ENCODE measurements around the gene KSR1.

KSR1 gene

DNA sequence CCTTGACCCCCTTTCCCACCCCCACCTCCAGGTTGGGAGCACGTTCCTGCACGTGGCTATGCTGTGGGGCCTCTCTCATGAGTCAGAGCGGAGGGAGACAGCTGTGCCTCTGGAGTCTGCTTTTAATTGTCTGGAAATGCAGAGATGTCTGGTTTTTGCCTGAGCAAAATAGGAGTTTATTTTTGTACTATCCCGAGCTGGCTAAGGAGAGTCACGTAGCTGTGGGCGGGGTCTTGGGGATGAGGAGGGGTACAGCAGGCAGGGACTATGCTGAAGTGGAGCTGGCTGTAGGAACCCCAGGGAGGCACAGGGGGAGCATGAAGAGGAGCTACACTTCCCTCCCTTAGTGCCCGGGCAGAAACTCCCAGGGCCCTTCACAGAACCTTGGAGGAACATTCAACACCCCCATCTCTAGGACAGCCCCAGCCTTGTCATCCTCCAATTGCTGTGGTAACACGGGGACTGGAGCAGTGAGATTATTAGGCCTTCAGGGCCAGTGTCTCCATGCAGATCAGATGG is 130.0 kb downstream of the KSR1 start:
- TF ChIP-seq ZBTB7A (IDR thresholded peaks at IDR 0.05; ENCODE audit: low read depth) (no peak), TCF12 (IDR thresholded peaks at IDR 0.05; ENCODE audit: low read depth) (no peak), CREB1 (IDR thresholded peaks at IDR 0.05; ENCODE audit: low read depth) (no peak), RAD21 (IDR thresholded peaks at IDR 0.05; ENCODE audit: low read depth) (no peak), TAF1 (IDR thresholded peaks at IDR 0.05; ENCODE audit: low read depth) (no peak), EGR1 (IDR thresholded peaks at IDR 0.05) (no peak), FOXM1 (IDR thresholded peaks at IDR 0.05; ENCODE audit: borderline replicate concordance, low read depth) (no peak)
- TF ChIP-seq, protein P1, sequence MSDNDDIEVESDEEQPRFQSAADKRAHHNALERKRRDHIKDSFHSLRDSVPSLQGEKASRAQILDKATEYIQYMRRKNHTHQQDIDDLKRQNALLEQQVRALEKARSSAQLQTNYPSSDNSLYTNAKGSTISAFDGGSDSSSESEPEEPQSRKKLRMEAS (IDR thresholded peaks at IDR 0.05): no peak

DNA sequence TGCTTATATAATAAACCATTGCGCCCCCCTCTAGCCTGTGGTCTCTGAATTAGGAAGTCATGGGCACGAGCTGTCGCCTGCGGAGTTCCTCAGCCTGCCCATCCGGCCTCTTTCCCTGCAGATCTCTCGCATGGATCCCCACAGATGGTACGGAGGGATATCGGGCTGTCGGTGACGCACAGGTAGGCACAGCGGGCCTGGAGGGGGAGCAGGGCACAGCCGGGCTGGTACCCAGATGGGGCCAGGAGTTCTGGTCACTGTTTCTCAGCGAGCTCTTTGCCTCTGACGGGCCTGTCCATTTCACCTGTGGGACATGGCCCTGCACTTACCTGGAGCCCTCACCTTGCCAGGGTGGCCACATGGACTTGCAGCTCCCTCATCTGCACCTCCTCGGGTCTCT is 132.1 kb downstream of the KSR1 start:
- TF ChIP-seq TAF1 (IDR thresholded peaks at IDR 0.05; ENCODE audit: low read depth) (no peak), TEAD4 (IDR thresholded peaks at IDR 0.05) (no peak), CEBPB (IDR thresholded peaks at IDR 0.05) (no peak), EGR1 (IDR thresholded peaks at IDR 0.05) (no peak), CREB1 (IDR thresholded peaks at IDR 0.05; ENCODE audit: low read depth) (no peak)
- TF ChIP-seq, protein P2, sequence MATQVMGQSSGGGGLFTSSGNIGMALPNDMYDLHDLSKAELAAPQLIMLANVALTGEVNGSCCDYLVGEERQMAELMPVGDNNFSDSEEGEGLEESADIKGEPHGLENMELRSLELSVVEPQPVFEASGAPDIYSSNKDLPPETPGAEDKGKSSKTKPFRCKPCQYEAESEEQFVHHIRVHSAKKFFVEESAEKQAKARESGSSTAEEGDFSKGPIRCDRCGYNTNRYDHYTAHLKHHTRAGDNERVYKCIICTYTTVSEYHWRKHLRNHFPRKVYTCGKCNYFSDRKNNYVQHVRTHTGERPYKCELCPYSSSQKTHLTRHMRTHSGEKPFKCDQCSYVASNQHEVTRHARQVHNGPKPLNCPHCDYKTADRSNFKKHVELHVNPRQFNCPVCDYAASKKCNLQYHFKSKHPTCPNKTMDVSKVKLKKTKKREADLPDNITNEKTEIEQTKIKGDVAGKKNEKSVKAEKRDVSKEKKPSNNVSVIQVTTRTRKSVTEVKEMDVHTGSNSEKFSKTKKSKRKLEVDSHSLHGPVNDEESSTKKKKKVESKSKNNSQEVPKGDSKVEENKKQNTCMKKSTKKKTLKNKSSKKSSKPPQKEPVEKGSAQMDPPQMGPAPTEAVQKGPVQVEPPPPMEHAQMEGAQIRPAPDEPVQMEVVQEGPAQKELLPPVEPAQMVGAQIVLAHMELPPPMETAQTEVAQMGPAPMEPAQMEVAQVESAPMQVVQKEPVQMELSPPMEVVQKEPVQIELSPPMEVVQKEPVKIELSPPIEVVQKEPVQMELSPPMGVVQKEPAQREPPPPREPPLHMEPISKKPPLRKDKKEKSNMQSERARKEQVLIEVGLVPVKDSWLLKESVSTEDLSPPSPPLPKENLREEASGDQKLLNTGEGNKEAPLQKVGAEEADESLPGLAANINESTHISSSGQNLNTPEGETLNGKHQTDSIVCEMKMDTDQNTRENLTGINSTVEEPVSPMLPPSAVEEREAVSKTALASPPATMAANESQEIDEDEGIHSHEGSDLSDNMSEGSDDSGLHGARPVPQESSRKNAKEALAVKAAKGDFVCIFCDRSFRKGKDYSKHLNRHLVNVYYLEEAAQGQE (IDR thresholded peaks at IDR 0.05; ENCODE audit: low read depth): no peak

DNA sequence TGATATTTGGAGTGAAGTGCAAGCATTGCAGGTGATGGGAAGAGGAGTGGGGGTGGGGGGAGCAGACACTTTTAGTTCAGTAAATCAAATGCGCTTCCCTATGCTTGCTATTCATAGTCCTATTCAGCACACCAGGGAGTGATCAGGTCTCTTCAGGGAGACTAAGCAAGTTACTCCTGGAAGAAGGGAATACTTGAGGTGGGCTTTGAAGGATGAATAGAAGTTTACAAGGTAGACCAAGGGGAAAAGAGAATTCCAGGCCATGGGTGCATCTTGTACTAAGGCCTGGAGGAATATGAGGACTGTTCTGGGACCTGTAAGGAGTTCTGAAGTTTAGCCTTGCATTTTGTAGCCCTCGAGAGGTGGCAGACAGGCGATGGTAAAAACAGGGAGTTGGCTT is 134.6 kb downstream of the KSR1 start:
- TF ChIP-seq ZBTB7A (IDR thresholded peaks at IDR 0.05; ENCODE audit: low read depth): no peak
- TF ChIP-seq, protein P3, sequence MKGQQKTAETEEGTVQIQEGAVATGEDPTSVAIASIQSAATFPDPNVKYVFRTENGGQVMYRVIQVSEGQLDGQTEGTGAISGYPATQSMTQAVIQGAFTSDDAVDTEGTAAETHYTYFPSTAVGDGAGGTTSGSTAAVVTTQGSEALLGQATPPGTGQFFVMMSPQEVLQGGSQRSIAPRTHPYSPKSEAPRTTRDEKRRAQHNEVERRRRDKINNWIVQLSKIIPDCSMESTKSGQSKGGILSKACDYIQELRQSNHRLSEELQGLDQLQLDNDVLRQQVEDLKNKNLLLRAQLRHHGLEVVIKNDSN (IDR thresholded peaks at IDR 0.05): no peak
- TF ChIP-seq EGR1 (IDR thresholded peaks at IDR 0.05): no peak
- TF ChIP-seq CREB1 (IDR thresholded peaks at IDR 0.05; ENCODE audit: low read depth): no peak
- no peak for TF ChIP-seq NFIC (IDR thresholded peaks at IDR 0.05)
- no peak for TF ChIP-seq TEAD4 (IDR thresholded peaks at IDR 0.05)
- TF ChIP-seq, protein P1 (IDR thresholded peaks at IDR 0.05): no peak
- no peak for TF ChIP-seq EP300 (IDR thresholded peaks at IDR 0.05; ENCODE audit: borderline replicate concordance)
- TF ChIP-seq YY1 (IDR thresholded peaks at IDR 0.05; ENCODE audit: low read depth): no peak
- TF ChIP-seq FOXM1 (IDR thresholded peaks at IDR 0.05; ENCODE audit: borderline replicate concordance, low read depth): no peak
- TF ChIP-seq TCF12 (IDR thresholded peaks at IDR 0.05; ENCODE audit: low read depth): no peak
- TF ChIP-seq CEBPB (IDR thresholded peaks at IDR 0.05): no peak
- no peak for TF ChIP-seq TAF1 (IDR thresholded peaks at IDR 0.05; ENCODE audit: low read depth)
- TF ChIP-seq, protein P2 (IDR thresholded peaks at IDR 0.05; ENCODE audit: low read depth): no peak
- no peak for TF ChIP-seq RAD21 (IDR thresholded peaks at IDR 0.05; ENCODE audit: low read depth)

DNA sequence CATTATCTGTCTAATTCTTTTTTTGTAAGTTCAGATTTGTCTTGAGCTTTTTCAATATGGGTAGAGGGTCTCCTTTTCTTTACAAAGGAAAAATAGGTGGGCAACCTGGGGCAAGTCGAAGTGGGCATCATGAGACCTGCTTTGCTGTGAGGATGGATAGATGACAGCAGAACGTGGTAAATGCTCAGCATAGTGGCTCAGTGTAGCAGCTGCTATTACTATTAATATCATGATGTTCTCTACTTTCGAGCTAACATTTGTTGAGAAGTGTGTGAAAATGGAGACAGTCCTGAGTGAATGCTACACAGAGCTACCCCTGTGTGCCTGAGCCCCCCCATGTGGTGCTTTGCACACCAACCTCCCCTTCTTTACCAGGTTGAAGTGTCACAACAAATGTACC is 135.7 kb downstream of the KSR1 start:
- TF ChIP-seq TCF12 (IDR thresholded peaks at IDR 0.05; ENCODE audit: low read depth): no peak
- no peak for TF ChIP-seq ZBTB7A (IDR thresholded peaks at IDR 0.05; ENCODE audit: low read depth)
- TF ChIP-seq EP300 (IDR thresholded peaks at IDR 0.05; ENCODE audit: borderline replicate concordance): no peak
- TF ChIP-seq, protein P3 (IDR thresholded peaks at IDR 0.05): no peak
- TF ChIP-seq, protein P2 (IDR thresholded peaks at IDR 0.05; ENCODE audit: low read depth): no peak
- TF ChIP-seq NFIC (IDR thresholded peaks at IDR 0.05): no peak
- TF ChIP-seq CEBPB (IDR thresholded peaks at IDR 0.05): no peak
- TF ChIP-seq FOXM1 (IDR thresholded peaks at IDR 0.05; ENCODE audit: borderline replicate concordance, low read depth): no peak
